HEK293 (cell line): ENCODE data around the gene PDAP1.

Experiments
- BCL11B ChIP-seq: fragments of 450-650 bp; formaldehyde crosslinking; IDR thresholded peaks from 2 replicates; pipeline ENCODE4 v1.5.1; 2016; ENCODE audit warnings: low read depth, missing biosample characterization, missing genetic modification characterization
- GLI2 ChIP-seq: fragments of 450-650 bp; formaldehyde crosslinking; IDR thresholded peaks from 2 replicates; pipeline ENCODE4; 2017; ENCODE audit warnings: missing biosample characterization, missing genetic modification characterization, low read depth, borderline replicate concordance
- HOXC10 ChIP-seq: sonication (generic); formaldehyde crosslinking; IDR thresholded peaks from 2 replicates; pipeline ENCODE4 v1.8.1; 2023; ENCODE audit warnings: mild to moderate bottlenecking, missing genetic modification reagents
- KLF9 ChIP-seq: fragments of 450-650 bp; formaldehyde crosslinking; IDR thresholded peaks from 2 replicates; pipeline ENCODE4 v1.5.1; 2016; ENCODE audit warnings: missing biosample characterization, missing genetic modification characterization, low read depth
- MYNN ChIP-seq: fragments of 450-650 bp; formaldehyde crosslinking; IDR thresholded peaks from 2 replicates; pipeline ENCODE4 v1.5.1; 2016; ENCODE audit warnings: missing biosample characterization, missing genetic modification characterization, borderline replicate concordance
- REPIN1 ChIP-seq: fragments of 450-650 bp; formaldehyde crosslinking; IDR thresholded peaks from 2 replicates; pipeline ENCODE4 v1.5.1; 2017; ENCODE audit warnings: missing biosample characterization, missing genetic modification characterization, low read depth
- SP2 ChIP-seq: fragments of 450-650 bp; formaldehyde crosslinking; IDR thresholded peaks from 2 replicates; pipeline ENCODE4 v1.5.1; 2016; ENCODE audit warnings: missing biosample characterization, missing genetic modification characterization
- ZFP69B ChIP-seq: fragments of 450-650 bp; formaldehyde crosslinking; IDR thresholded peaks from 2 replicates; pipeline ENCODE4 v1.5.1; 2016; ENCODE audit warnings: missing biosample characterization, missing genetic modification characterization
- ZIC2 ChIP-seq: fragments of 450-650 bp; formaldehyde crosslinking; IDR thresholded peaks from 2 replicates; pipeline ENCODE4 v1.5.1; 2016; ENCODE audit warnings: missing biosample characterization, missing genetic modification characterization
- ZNF133 ChIP-seq: fragments of 450-650 bp; formaldehyde crosslinking; IDR thresholded peaks from 2 replicates; pipeline ENCODE4 v1.5.1; 2016; ENCODE audit warnings: missing biosample characterization, missing genetic modification characterization
- ZNF157 ChIP-seq: fragments of 450-650 bp; formaldehyde crosslinking; IDR thresholded peaks from 2 replicates; pipeline ENCODE4 v1.5.1; 2016; ENCODE audit warnings: missing biosample characterization, missing genetic modification characterization
- ZNF175 ChIP-seq: fragments of 450-650 bp; formaldehyde crosslinking; IDR thresholded peaks from 2 replicates; pipeline ENCODE4 v1.5.1; 2016; ENCODE audit warnings: missing biosample characterization, missing genetic modification characterization
- ZNF184 ChIP-seq: fragments of 450-650 bp; IDR thresholded peaks from 2 replicates; pipeline ENCODE4 v1.5.1; 2018; ENCODE audit warnings: missing biosample characterization, mild to moderate bottlenecking, missing genetic modification characterization
- ZNF211 ChIP-seq: fragments of 450-650 bp; formaldehyde crosslinking; IDR thresholded peaks from 2 replicates; pipeline ENCODE4 v1.5.1; 2016; ENCODE audit warnings: low read depth, missing biosample characterization, missing genetic modification characterization
- ZNF23 ChIP-seq: fragments of 450-650 bp; formaldehyde crosslinking; IDR thresholded peaks from 2 replicates; pipeline ENCODE4 v1.5.1; 2016; ENCODE audit warnings: missing biosample characterization, missing genetic modification characterization, borderline replicate concordance
- ZNF423 ChIP-seq: fragments of 450-650 bp; formaldehyde crosslinking; IDR thresholded peaks from 2 replicates; pipeline ENCODE4 v1.5.1; 2016; ENCODE audit warnings: missing biosample characterization, missing genetic modification characterization
- ZNF549 ChIP-seq: fragments of 450-650 bp; IDR thresholded peaks from 2 replicates; pipeline ENCODE4 v1.5.1; 2018; ENCODE audit warnings: missing biosample characterization, missing genetic modification characterization, mild to moderate bottlenecking, inconsistent platforms, moderate library complexity
- ZNF560 ChIP-seq: fragments of 450-650 bp; formaldehyde crosslinking; IDR thresholded peaks from 2 replicates; pipeline ENCODE4 v1.5.1; 2017; ENCODE audit warnings: missing biosample characterization, missing genetic modification characterization, borderline replicate concordance
- ZNF677 ChIP-seq: fragments of 450-650 bp; IDR thresholded peaks from 2 replicates; pipeline ENCODE4 v1.5.0; 2018; ENCODE audit warnings: missing biosample characterization, mild to moderate bottlenecking, missing genetic modification characterization, moderate library complexity
- ZNF76 ChIP-seq: fragments of 450-650 bp; formaldehyde crosslinking; IDR thresholded peaks from 2 replicates; pipeline ENCODE4; 2016; ENCODE audit warnings: low read depth, missing biosample characterization, missing genetic modification characterization, borderline replicate concordance
- ZNF768 ChIP-seq: fragments of 450-650 bp; formaldehyde crosslinking; IDR thresholded peaks from 2 replicates; pipeline ENCODE4 v1.5.1; 2018; ENCODE audit warnings: missing biosample characterization, mild to moderate bottlenecking, missing genetic modification characterization
- ZNF777 ChIP-seq: fragments of 450-650 bp; formaldehyde crosslinking; IDR thresholded peaks from 2 replicates; pipeline ENCODE4 v1.5.1; 2017; ENCODE audit warnings: missing biosample characterization, missing genetic modification characterization, borderline replicate concordance
- ZNF830 ChIP-seq: fragments of 450-650 bp; IDR thresholded peaks from 2 replicates; pipeline ENCODE4 v1.5.0; 2018; ENCODE audit warnings: missing biosample characterization, missing genetic modification characterization, low read depth, mild to moderate bottlenecking, moderate library complexity
- ZNF837 ChIP-seq: fragments of 450-650 bp; formaldehyde crosslinking; IDR thresholded peaks from 2 replicates; pipeline ENCODE4 v1.5.1; 2016; ENCODE audit warnings: missing biosample characterization, missing genetic modification characterization
- TF ChIP-seq, protein P1 (sequence below): fragments of 450-650 bp; formaldehyde crosslinking; conservative IDR thresholded peaks from 2 replicates; pipeline ENCODE4 v1.5.1; 2016; ENCODE audit warnings: low read depth, missing biosample characterization, missing genetic modification characterization
- TF ChIP-seq, protein P2 (sequence below): fragments of 450-650 bp; formaldehyde crosslinking; IDR thresholded peaks from 2 replicates; pipeline ENCODE4 v1.5.0; 2017; ENCODE audit warnings: missing biosample characterization, missing genetic modification characterization, borderline replicate concordance
- TF ChIP-seq, protein P3 (sequence below): fragments of 450-650 bp; formaldehyde crosslinking; IDR thresholded peaks from 2 replicates; pipeline ENCODE4 v1.5.1; 2016; ENCODE audit warnings: missing biosample characterization, missing genetic modification characterization, borderline replicate concordance
- TF ChIP-seq, protein P4 (sequence below): fragments of 450-650 bp; formaldehyde crosslinking; IDR thresholded peaks from 2 replicates; pipeline ENCODE4 v1.5.1; 2016; ENCODE audit warnings: missing biosample characterization, missing genetic modification characterization

The PDAP1 gene

DNA sequence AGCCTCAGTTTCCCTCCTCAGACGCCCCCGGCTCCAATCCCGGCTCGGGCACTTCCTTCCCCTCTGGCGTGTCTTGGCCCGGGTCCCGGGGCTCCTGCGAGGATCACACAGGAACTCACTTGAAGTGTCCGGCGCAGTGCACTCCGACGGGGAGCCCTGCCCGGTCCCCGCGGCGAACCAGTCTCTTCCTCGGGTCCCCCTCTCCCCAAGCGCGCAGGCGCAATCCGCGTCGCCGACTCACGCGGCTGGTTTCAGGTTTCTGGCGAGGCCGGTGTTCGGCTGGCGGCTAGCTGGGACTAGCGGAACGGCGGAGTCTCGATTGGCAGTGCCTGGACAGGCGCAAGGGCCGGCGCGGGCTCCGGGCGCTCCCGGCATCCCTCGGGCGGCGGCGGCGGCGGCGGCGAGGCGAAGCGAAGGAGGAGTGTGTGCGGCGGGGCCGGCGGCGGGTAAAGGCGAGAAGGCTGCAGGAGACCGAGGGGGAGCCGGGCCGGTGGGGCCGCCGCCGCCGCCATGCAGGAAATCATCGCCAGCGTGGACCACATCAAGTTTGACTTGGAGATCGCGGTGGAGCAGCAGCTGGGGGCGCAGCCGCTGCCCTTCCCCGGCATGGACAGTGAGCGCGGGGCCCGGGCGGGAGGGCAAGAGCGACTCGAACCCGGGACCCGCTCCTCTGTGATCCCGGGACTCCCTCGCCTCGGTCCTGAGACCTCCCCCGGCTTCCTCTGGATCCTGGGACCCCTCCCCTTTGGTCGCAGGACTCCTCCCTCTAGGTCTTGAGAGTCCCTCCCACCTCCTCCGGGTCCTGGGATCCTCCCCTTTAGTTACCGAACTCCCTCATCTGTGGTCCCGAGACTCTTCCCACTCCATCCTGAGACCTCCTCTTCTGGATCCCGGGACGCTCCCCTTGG lies 30.4 kb upstream of the PDAP1 start, which contains the start of the genes CPSF4 and PTCD1 (continued):
- TF ChIP-seq, protein P1, sequence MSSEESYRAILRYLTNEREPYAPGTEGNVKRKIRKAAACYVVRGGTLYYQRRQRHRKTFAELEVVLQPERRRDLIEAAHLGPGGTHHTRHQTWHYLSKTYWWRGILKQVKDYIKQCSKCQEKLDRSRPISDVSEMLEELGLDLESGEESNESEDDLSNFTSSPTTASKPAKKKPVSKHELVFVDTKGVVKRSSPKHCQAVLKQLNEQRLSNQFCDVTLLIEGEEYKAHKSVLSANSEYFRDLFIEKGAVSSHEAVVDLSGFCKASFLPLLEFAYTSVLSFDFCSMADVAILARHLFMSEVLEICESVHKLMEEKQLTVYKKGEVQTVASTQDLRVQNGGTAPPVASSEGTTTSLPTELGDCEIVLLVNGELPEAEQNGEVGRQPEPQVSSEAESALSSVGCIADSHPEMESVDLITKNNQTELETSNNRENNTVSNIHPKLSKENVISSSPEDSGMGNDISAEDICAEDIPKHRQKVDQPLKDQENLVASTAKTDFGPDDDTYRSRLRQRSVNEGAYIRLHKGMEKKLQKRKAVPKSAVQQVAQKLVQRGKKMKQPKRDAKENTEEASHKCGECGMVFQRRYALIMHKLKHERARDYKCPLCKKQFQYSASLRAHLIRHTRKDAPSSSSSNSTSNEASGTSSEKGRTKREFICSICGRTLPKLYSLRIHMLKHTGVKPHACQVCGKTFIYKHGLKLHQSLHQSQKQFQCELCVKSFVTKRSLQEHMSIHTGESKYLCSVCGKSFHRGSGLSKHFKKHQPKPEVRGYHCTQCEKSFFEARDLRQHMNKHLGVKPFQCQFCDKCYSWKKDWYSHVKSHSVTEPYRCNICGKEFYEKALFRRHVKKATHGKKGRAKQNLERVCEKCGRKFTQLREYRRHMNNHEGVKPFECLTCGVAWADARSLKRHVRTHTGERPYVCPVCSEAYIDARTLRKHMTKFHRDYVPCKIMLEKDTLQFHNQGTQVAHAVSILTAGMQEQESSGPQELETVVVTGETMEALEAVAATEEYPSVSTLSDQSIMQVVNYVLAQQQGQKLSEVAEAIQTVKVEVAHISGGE = peak; percentile 96
- TF ChIP-seq REPIN1 (tag by site-specific recombination) = peak; percentile 28; the same call in 1 of the 2 replicates
- no peak for TF ChIP-seq ZNF830 (tag by site-specific recombination)
- no peak for TF ChIP-seq ZNF23 (tag by site-specific recombination)
- TF ChIP-seq SP2 (tag by site-specific recombination) = peak; percentile 86
- TF ChIP-seq GLI2 (tag by site-specific recombination) = no peak
- TF ChIP-seq ZNF76 = peak; percentile 88
- no peak; the same call in 1 of the 2 replicates for TF ChIP-seq ZNF777 (tag by site-specific recombination)
- TF ChIP-seq, protein P2, sequence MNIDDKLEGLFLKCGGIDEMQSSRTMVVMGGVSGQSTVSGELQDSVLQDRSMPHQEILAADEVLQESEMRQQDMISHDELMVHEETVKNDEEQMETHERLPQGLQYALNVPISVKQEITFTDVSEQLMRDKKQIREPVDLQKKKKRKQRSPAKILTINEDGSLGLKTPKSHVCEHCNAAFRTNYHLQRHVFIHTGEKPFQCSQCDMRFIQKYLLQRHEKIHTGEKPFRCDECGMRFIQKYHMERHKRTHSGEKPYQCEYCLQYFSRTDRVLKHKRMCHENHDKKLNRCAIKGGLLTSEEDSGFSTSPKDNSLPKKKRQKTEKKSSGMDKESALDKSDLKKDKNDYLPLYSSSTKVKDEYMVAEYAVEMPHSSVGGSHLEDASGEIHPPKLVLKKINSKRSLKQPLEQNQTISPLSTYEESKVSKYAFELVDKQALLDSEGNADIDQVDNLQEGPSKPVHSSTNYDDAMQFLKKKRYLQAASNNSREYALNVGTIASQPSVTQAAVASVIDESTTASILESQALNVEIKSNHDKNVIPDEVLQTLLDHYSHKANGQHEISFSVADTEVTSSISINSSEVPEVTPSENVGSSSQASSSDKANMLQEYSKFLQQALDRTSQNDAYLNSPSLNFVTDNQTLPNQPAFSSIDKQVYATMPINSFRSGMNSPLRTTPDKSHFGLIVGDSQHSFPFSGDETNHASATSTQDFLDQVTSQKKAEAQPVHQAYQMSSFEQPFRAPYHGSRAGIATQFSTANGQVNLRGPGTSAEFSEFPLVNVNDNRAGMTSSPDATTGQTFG (tag by site-specific recombination) = no peak
- TF ChIP-seq, protein P3, sequence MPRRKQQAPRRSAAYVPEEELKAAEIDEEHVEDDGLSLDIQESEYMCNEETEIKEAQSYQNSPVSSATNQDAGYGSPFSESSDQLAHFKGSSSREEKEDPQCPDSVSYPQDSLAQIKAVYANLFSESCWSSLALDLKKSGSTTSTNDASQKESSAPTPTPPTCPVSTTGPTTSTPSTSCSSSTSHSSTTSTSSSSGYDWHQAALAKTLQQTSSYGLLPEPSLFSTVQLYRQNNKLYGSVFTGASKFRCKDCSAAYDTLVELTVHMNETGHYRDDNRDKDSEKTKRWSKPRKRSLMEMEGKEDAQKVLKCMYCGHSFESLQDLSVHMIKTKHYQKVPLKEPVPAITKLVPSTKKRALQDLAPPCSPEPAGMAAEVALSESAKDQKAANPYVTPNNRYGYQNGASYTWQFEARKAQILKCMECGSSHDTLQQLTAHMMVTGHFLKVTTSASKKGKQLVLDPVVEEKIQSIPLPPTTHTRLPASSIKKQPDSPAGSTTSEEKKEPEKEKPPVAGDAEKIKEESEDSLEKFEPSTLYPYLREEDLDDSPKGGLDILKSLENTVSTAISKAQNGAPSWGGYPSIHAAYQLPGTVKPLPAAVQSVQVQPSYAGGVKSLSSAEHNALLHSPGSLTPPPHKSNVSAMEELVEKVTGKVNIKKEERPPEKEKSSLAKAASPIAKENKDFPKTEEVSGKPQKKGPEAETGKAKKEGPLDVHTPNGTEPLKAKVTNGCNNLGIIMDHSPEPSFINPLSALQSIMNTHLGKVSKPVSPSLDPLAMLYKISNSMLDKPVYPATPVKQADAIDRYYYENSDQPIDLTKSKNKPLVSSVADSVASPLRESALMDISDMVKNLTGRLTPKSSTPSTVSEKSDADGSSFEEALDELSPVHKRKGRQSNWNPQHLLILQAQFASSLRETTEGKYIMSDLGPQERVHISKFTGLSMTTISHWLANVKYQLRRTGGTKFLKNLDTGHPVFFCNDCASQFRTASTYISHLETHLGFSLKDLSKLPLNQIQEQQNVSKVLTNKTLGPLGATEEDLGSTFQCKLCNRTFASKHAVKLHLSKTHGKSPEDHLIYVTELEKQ (tag by site-specific recombination) = no peak
- 0 out of 2 replicates have a peak, but pooled peaks have one; percentile 25 for TF ChIP-seq ZNF560 (tag by site-specific recombination)
- TF ChIP-seq ZIC2 (tag by site-specific recombination) = peak; percentile 43; the same call in 1 of the 2 replicates
- no peak for TF ChIP-seq ZNF133 (tag by site-specific recombination)
- TF ChIP-seq ZNF423 = no peak
- peak; percentile 77 for TF ChIP-seq KLF9
- TF ChIP-seq ZNF768 = no peak
- TF ChIP-seq, protein P4, sequence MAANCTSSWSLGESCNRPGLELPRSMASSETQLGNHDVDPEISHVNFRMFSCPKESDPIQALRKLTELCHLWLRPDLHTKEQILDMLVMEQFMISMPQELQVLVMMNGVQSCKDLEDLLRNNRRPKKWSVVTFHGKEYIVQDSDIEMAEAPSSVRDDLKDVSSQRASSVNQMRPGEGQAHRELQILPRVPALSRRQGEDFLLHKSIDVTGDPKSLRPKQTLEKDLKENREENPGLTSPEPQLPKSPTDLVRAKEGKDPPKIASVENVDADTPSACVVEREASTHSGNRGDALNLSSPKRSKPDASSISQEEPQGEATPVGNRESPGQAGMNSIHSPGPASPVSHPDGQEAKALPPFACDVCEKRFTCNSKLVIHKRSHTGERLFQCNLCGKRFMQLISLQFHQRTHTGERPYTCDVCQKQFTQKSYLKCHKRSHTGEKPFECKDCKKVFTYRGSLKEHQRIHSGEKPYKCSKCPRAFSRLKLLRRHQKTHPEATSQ (tag by site-specific recombination) = 0 out of 2 replicates have a peak, but pooled peaks have one; percentile 22
- TF ChIP-seq BCL11B (tag by site-specific recombination) = no peak
- TF ChIP-seq HOXC10 = 0 out of 2 replicates have a peak, but pooled peaks have one; percentile 76
- TF ChIP-seq ZNF677 (tag by site-specific recombination) = 0 out of 2 replicates have a peak, but pooled peaks have one; percentile 35
- TF ChIP-seq ZFP69B = peak; percentile 58
- TF ChIP-seq ZNF157 (tag by site-specific recombination) = no peak
- no peak for TF ChIP-seq MYNN
- no peak for TF ChIP-seq ZNF837
- no peak for TF ChIP-seq ZNF211 (tag by site-specific recombination)
- no peak for TF ChIP-seq ZNF175
- TF ChIP-seq ZNF549 (tag by site-specific recombination) = no peak
- TF ChIP-seq ZNF184 (tag by site-specific recombination) = 0 out of 2 replicates have a peak, but pooled peaks have one; percentile 48
